SK-N-SH treated with all-trans-retinoic acid at 6 μM for 48 hours (cell line): Measurements from ENCODE around the gene SMOC2.

Experiments
- ATAC-seq: fragments of 200-7000 bp; cut with Tn5 transposase; 3 replicates; pipeline ENCODE4 v1.9.1; 2020; ENCODE audit warnings: mild to moderate bottlenecking, moderate library complexity
- ARNTL ChIP-seq: fragments of 450-650 bp; formaldehyde crosslinking; IDR thresholded peaks from 2 replicates; pipeline ENCODE4 v1.5.0; 2020; ENCODE audit warnings: low read depth, mild to moderate bottlenecking, moderate library complexity, borderline replicate concordance
- CSDC2 ChIP-seq: fragments of 250-450 bp; sonication (Bioruptor Pico); IDR thresholded peaks from 2 replicates; pipeline ENCODE4 v1.5.0; 2020; ENCODE audit warnings: mild to moderate bottlenecking, moderate library complexity
- ESRRG ChIP-seq: fragments of 250-450 bp; sonication (Bioruptor Pico); IDR thresholded peaks from 2 replicates; pipeline ENCODE4 v1.6.1; 2021; ENCODE audit warnings: mild to moderate bottlenecking
- GLIS3 ChIP-seq: fragments of 250-450 bp; sonication (Bioruptor Pico); IDR thresholded peaks from 2 replicates; pipeline ENCODE4 v1.5.0; 2020; ENCODE audit warnings: mild to moderate bottlenecking, moderate library complexity
- OSR1 ChIP-seq: fragments of 250-450 bp; sonication (Bioruptor Pico); IDR thresholded peaks from 2 replicates; pipeline ENCODE4 v1.8.0; 2022; ENCODE audit warnings: moderate library complexity, mild to moderate bottlenecking, inconsistent platforms
- PPARA ChIP-seq: fragments of 250-450 bp; sonication (Bioruptor Pico); IDR thresholded peaks from 2 replicates; pipeline ENCODE4 v1.5.0; 2020; ENCODE audit warnings: mild to moderate bottlenecking, borderline replicate concordance
- RARB ChIP-seq: fragments of 250-450 bp; sonication (Bioruptor Pico); IDR thresholded peaks from 2 replicates; pipeline ENCODE4 v1.8.0; 2021; ENCODE audit warnings: mild to moderate bottlenecking, moderate library complexity
- SNAI2 ChIP-seq: fragments of 250-450 bp; sonication (Bioruptor Pico); IDR thresholded peaks from 2 replicates; pipeline ENCODE4 v1.5.0; 2020; ENCODE audit warnings: mild to moderate bottlenecking, moderate library complexity
- TCF4 ChIP-seq: fragments of 250-450 bp; sonication (Bioruptor Pico); IDR thresholded peaks from 2 replicates; pipeline ENCODE4 v1.8.0; 2021; ENCODE audit warnings: mild to moderate bottlenecking, moderate library complexity, borderline replicate concordance
- TOX ChIP-seq: fragments of 250-450 bp; sonication (Bioruptor Pico); IDR thresholded peaks from 2 replicates; pipeline ENCODE4 v1.8.0; 2021; ENCODE audit warnings: mild to moderate bottlenecking, moderate library complexity, borderline replicate concordance
- ZFP3 ChIP-seq: fragments of 250-450 bp; sonication (Bioruptor Pico); IDR thresholded peaks from 2 replicates; pipeline ENCODE4 v1.5.0; 2020; ENCODE audit warnings: mild to moderate bottlenecking, moderate library complexity
- ZFP30 ChIP-seq: fragments of 450-650 bp; formaldehyde crosslinking; IDR thresholded peaks from 2 replicates; pipeline ENCODE4 v1.5.0; 2022; ENCODE audit warnings: mild to moderate bottlenecking, moderate library complexity
- ZNF565 ChIP-seq: fragments of 450-650 bp; formaldehyde crosslinking; conservative IDR thresholded peaks from 2 replicates; pipeline ENCODE4 v1.5.0; 2020; ENCODE audit warnings: low read depth, mild to moderate bottlenecking, moderate library complexity
- ZNF70 ChIP-seq: fragments of 450-650 bp; formaldehyde crosslinking; IDR thresholded peaks from 2 replicates; pipeline ENCODE4 v1.5.0; 2020; ENCODE audit warnings: mild to moderate bottlenecking, moderate library complexity
- ZNF8 ChIP-seq: fragments of 450-650 bp; formaldehyde crosslinking; IDR thresholded peaks from 2 replicates; pipeline ENCODE4 v1.5.0; 2020; ENCODE audit warnings: mild to moderate bottlenecking, moderate library complexity
- TF ChIP-seq, protein P1 (sequence below): fragments of 250-450 bp; sonication (Bioruptor Pico); IDR thresholded peaks from 2 replicates; pipeline ENCODE4 v1.8.0; 2021; ENCODE audit warnings: low read depth, mild to moderate bottlenecking, moderate library complexity, borderline replicate concordance
- TF ChIP-seq, protein P2 (sequence below): fragments of 250-450 bp; sonication (Bioruptor Pico); IDR thresholded peaks from 2 replicates; pipeline ENCODE4 v1.5.0; 2020; ENCODE audit warnings: mild to moderate bottlenecking, moderate library complexity
- TF ChIP-seq, protein P3 (sequence below): fragments of 250-450 bp; sonication (Bioruptor Pico); IDR thresholded peaks from 2 replicates; pipeline ENCODE4 v1.8.0; 2020; ENCODE audit warnings: mild to moderate bottlenecking, moderate library complexity, borderline replicate concordance

The SMOC2 gene

DNA sequence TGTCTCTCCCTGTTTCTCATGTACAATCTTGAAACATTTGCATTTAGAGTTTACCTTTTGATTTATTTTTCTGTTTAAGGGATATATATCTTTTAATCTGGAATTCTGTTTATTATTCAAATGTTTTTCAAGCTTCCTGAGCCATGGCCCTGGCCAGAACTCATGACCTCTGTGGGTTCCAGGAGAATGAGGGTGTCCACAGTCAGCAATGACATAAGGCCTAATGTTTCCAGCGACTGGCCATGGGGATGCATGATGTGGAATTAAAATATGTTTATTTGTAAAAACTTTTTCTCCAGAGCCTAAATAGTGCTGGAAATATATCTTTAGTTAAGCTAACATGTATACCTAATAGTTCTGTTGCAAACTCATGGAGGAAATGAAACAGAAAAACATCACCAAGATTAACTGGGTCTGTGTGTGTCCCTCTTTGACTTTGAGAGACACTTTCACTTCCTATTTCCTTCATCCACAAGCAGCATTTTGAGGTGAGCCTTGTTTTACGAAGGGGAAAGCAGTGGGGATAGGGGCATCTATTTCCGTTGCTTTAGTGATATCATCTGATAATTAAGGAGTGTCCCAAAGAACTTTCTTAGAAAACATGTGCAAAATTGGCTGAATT, 87.6 kb downstream of the SMOC2 start:
- no peak for ATAC-seq
- TF ChIP-seq ZNF565 (CRISPR knock-in tag), result no peak
- TF ChIP-seq ZNF70 (CRISPR knock-in tag), result no peak
- no peak for TF ChIP-seq ZFP3 (CRISPR knock-in tag)
- TF ChIP-seq SNAI2 (CRISPR knock-in tag), result no peak
- TF ChIP-seq GLIS3 (CRISPR knock-in tag), result no peak
- no peak for TF ChIP-seq CSDC2 (CRISPR knock-in tag)

DNA sequence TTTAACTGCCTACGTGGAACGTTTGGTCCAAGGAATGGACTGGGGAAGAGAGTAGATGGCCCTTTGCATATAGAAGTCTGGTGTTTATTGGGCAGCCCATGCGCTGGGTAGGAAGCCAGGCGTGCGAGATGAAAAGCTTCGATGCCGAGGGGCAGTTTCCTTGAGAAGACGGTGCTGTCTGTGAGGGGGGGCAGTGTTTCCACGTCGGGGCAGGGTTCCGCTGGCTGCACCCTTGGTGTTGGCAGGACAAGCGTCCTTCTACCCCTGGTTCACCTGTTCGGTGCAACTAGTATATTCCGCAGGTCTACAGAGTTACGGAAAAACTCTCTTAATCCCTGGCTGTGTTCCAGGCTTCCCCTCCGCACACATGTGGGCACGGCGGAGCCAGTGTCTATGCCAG, 88.2 kb downstream of the SMOC2 start:
- no peak for ATAC-seq
- TF ChIP-seq RARB (CRISPR knock-in tag) (no peak), TOX (no peak), ZNF565 (CRISPR knock-in tag) (no peak)
- TF ChIP-seq, protein P1, sequence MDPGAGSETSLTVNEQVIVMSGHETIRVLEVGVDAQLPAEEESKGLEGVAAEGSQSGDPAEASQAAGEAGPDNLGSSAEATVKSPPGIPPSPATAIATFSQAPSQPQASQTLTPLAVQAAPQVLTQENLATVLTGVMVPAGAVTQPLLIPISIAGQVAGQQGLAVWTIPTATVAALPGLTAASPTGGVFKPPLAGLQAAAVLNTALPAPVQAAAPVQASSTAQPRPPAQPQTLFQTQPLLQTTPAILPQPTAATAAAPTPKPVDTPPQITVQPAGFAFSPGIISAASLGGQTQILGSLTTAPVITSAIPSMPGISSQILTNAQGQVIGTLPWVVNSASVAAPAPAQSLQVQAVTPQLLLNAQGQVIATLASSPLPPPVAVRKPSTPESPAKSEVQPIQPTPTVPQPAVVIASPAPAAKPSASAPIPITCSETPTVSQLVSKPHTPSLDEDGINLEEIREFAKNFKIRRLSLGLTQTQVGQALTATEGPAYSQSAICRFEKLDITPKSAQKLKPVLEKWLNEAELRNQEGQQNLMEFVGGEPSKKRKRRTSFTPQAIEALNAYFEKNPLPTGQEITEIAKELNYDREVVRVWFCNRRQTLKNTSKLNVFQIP (CRISPR knock-in tag), result no peak
- TF ChIP-seq, protein P2, sequence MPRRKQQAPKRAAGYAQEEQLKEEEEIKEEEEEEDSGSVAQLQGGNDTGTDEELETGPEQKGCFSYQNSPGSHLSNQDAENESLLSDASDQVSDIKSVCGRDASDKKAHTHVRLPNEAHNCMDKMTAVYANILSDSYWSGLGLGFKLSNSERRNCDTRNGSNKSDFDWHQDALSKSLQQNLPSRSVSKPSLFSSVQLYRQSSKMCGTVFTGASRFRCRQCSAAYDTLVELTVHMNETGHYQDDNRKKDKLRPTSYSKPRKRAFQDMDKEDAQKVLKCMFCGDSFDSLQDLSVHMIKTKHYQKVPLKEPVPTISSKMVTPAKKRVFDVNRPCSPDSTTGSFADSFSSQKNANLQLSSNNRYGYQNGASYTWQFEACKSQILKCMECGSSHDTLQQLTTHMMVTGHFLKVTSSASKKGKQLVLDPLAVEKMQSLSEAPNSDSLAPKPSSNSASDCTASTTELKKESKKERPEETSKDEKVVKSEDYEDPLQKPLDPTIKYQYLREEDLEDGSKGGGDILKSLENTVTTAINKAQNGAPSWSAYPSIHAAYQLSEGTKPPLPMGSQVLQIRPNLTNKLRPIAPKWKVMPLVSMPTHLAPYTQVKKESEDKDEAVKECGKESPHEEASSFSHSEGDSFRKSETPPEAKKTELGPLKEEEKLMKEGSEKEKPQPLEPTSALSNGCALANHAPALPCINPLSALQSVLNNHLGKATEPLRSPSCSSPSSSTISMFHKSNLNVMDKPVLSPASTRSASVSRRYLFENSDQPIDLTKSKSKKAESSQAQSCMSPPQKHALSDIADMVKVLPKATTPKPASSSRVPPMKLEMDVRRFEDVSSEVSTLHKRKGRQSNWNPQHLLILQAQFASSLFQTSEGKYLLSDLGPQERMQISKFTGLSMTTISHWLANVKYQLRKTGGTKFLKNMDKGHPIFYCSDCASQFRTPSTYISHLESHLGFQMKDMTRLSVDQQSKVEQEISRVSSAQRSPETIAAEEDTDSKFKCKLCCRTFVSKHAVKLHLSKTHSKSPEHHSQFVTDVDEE, result no peak

DNA sequence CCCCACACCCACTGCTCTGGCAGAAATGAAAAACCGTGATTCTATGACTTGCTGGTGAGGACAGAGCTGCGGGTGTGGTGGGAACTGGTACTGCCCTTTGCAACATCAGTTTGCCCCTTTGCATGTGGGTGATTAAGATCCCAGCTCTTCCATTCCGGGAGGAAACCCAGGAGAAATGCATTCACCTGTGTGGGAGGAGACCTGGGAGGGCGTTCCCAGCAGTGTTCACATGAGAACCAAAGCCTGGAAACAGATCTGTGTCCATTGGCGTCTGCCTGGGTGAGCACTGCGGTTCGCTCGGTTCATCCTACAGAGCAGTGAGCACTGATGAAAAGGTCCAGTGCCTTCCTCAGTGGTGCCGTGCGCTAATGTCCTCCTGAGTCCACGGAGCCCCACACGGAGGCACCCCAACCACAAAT, 89.7 kb downstream of the SMOC2 start:
- TF ChIP-seq OSR1 (CRISPR knock-in tag) (no peak), ZNF8 (CRISPR knock-in tag) (no peak)
- ATAC-seq, result no peak

DNA sequence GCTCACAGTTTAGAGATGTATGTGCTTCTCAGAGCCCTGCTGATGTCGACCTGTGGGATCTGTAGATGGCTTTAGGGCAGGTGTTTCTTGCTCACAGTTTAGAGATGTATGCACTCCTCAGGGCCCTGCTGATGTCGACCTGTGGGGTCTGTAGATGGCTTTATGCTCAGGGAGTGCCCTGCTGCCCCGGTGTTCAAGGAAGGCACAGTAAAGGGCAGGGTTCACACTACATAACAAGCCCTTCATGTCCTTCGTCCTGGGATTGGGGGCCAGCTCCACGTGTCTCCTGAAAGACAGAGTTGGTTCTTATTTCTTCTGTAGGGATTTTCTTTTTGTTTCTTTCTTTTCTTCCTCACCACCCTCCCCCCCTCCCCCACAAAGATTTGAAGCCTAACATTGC, 91.1 kb downstream of the SMOC2 start:
- TF ChIP-seq, protein P2, result no peak
- TF ChIP-seq PPARA (no peak), SNAI2 (CRISPR knock-in tag) (no peak), ZNF70 (CRISPR knock-in tag) (no peak), ARNTL (CRISPR knock-in tag) (no peak), OSR1 (CRISPR knock-in tag) (no peak)
- no peak for ATAC-seq

DNA sequence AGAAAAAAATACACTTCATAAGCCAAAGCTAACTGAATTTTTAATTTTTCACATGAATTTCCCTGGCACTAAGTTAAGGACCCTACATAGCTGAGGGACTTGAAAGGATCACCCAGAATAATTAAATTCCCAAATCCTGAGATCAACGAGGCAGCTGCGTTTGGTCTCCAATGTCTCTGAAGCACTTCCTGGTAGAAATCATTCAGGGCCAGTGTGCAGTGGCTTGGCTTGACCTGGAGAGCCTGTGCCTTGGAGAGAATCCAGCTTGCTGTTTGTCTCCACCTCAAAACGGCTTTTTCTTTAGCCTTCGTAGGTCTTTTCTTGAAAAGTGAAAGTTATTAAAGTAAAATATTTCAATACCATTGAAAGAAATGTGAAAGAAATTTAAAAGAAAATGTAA, 92.4 kb downstream of the SMOC2 start:
- no peak for ATAC-seq
- TF ChIP-seq ZFP30 (CRISPR knock-in tag) (no peak), ESRRG (CRISPR knock-in tag) (no peak), CSDC2 (CRISPR knock-in tag) (no peak), SNAI2 (CRISPR knock-in tag) (no peak), TCF4 (CRISPR knock-in tag) (no peak), OSR1 (CRISPR knock-in tag) (no peak), PPARA (no peak)
- TF ChIP-seq, protein P3, sequence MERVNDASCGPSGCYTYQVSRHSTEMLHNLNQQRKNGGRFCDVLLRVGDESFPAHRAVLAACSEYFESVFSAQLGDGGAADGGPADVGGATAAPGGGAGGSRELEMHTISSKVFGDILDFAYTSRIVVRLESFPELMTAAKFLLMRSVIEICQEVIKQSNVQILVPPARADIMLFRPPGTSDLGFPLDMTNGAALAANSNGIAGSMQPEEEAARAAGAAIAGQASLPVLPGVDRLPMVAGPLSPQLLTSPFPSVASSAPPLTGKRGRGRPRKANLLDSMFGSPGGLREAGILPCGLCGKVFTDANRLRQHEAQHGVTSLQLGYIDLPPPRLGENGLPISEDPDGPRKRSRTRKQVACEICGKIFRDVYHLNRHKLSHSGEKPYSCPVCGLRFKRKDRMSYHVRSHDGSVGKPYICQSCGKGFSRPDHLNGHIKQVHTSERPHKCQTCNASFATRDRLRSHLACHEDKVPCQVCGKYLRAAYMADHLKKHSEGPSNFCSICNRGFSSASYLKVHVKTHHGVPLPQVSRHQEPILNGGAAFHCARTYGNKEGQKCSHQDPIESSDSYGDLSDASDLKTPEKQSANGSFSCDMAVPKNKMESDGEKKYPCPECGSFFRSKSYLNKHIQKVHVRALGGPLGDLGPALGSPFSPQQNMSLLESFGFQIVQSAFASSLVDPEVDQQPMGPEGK (CRISPR knock-in tag), result no peak
